Peyer's patch (tissue), 4 donors: Measurements from ENCODE around the gene OTUB2.

Source experiments
- CTCF ChIP-seq, 6 experiments: fragments of 450-650 bp in 4 of 6; fragments of 200-600 bp in 2 of 6; sonication (generic) in 1 of 6; IDR thresholded peaks; one replicate each; pipeline ENCODE4 v1.5.1; 2017 to 2019; ENCODE audit warnings: antibody characterized with exemption in 6 of 6, mild to moderate bottlenecking in 3 of 6, moderate library complexity in 1 of 6
- POLR2A ChIP-seq, 2 donors: fragments of 450-650 bp; IDR thresholded peaks; one replicate each; pipeline ENCODE4 v1.5.1; 2017; ENCODE audit warnings: antibody characterized with exemption in 2 of 2, mild to moderate bottlenecking in 2 of 2, moderate library complexity in 2 of 2

- TF ChIP-seq CTCF (IDR thresholded peaks at IDR 0.05) (peak in 4 of 6 experiments; percentile 16 to 48 (median 40)), POLR2A (IDR thresholded peaks at IDR 0.05) (no peak)
These were observed 25.0 kb downstream of the OTUB2 start for GRCh38 chr14:94051115-94051514.
